Parathyroid adenoma (tissue), 2 donors: Measurements from ENCODE around the gene XKR8.

Source experiments
- H2AFZ ChIP-seq: fragments of 300-600 bp; sonication (generic); one replicate; pipeline ENCODE4 v1.7.0; 2017; ENCODE audit warnings: antibody characterized with exemption, mild to moderate bottlenecking
- H3K27ac ChIP-seq: fragments of 300-600 bp; sonication (generic); one replicate; pipeline ENCODE4 v1.7.0; 2017
- H3K27me3 ChIP-seq: fragments of 300-600 bp; sonication (generic); one replicate; pipeline ENCODE4 v1.7.0; 2017; ENCODE audit warnings: low read length; ENCODE audit not compliant: control insufficient read depth, insufficient read depth
- H3K36me3 ChIP-seq: fragments of 300-600 bp; sonication (generic); one replicate; pipeline ENCODE4 v1.7.0; 2017; ENCODE audit warnings: low read length; ENCODE audit not compliant: control insufficient read depth, insufficient read depth
- H3K4me1 ChIP-seq: fragments of 300-600 bp; sonication (generic); one replicate; pipeline ENCODE4 v1.7.0; 2017; ENCODE audit warnings: control low read depth
- H3K4me2 ChIP-seq: fragments of 300-600 bp; sonication (generic); one replicate; pipeline ENCODE4 v1.7.0; 2017; ENCODE audit warnings: low read length
- H3K4me3 ChIP-seq: fragments of 300-600 bp; sonication (generic); one replicate; pipeline ENCODE4 v1.7.0; 2017; ENCODE audit warnings: low read depth, low read length
- H3K79me2 ChIP-seq: fragments of 300-600 bp; sonication (generic); one replicate; pipeline ENCODE4 v1.7.0; 2017; ENCODE audit warnings: control low read depth
- H3K9ac ChIP-seq: fragments of 300-600 bp; sonication (generic); one replicate; pipeline ENCODE4 v1.7.0; 2017; ENCODE audit warnings: mild to moderate bottlenecking
- H3K9me3 ChIP-seq: fragments of 300-600 bp; sonication (generic); one replicate; pipeline ENCODE4 v1.7.0; 2017; ENCODE audit warnings: low read length; ENCODE audit not compliant: control insufficient read depth
- TF ChIP-seq, protein P1 (sequence below): fragments of 300-600 bp; sonication (generic); IDR thresholded peaks from one replicate; pipeline ENCODE4 v1.7.0; 2017; ENCODE audit warnings: antibody characterized with exemption, mild to moderate bottlenecking
- donor health status: primary hyperparathyroidism.

The XKR8 gene

GRCh38 chr1:27957655-27958054 is 2.1 kb upstream of the XKR8 start:
- Histone ChIP-seq H3K27ac (no peak overlapping the region), H3K27me3 (no peaks in the 10 kb centered on the region), H3K36me3 (no peaks in the 10 kb centered on the region), H3K4me2 (no peak overlapping the region), H3K4me3 (no peak overlapping the region), H3K4me1 (peaks cover 4% of the 10 kb centered on the region), H3K9me3 (no peaks in the 10 kb centered on the region), H3K79me2 (no peaks in the 10 kb centered on the region), H3K9ac (no peak overlapping the region), H2AFZ (no peak overlapping the region)
- TF ChIP-seq, protein P1, sequence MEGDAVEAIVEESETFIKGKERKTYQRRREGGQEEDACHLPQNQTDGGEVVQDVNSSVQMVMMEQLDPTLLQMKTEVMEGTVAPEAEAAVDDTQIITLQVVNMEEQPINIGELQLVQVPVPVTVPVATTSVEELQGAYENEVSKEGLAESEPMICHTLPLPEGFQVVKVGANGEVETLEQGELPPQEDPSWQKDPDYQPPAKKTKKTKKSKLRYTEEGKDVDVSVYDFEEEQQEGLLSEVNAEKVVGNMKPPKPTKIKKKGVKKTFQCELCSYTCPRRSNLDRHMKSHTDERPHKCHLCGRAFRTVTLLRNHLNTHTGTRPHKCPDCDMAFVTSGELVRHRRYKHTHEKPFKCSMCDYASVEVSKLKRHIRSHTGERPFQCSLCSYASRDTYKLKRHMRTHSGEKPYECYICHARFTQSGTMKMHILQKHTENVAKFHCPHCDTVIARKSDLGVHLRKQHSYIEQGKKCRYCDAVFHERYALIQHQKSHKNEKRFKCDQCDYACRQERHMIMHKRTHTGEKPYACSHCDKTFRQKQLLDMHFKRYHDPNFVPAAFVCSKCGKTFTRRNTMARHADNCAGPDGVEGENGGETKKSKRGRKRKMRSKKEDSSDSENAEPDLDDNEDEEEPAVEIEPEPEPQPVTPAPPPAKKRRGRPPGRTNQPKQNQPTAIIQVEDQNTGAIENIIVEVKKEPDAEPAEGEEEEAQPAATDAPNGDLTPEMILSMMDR = no peak

GRCh38 chr1:27958513-27958912 is 1.3 kb upstream of the XKR8 start:
- Histone ChIP-seq H3K4me3 (no peak overlapping the region), H3K27me3 (no peaks in the 10 kb centered on the region), H3K4me1 (peaks cover 4% of the 10 kb centered on the region), H3K4me2 (no peak overlapping the region), H3K79me2 (no peaks in the 10 kb centered on the region), H3K27ac (no peak overlapping the region), H3K9me3 (no peaks in the 10 kb centered on the region), H2AFZ (no peak overlapping the region), H3K36me3 (no peaks in the 10 kb centered on the region), H3K9ac (no peak overlapping the region)
- TF ChIP-seq, protein P1 = no peak

DNA sequence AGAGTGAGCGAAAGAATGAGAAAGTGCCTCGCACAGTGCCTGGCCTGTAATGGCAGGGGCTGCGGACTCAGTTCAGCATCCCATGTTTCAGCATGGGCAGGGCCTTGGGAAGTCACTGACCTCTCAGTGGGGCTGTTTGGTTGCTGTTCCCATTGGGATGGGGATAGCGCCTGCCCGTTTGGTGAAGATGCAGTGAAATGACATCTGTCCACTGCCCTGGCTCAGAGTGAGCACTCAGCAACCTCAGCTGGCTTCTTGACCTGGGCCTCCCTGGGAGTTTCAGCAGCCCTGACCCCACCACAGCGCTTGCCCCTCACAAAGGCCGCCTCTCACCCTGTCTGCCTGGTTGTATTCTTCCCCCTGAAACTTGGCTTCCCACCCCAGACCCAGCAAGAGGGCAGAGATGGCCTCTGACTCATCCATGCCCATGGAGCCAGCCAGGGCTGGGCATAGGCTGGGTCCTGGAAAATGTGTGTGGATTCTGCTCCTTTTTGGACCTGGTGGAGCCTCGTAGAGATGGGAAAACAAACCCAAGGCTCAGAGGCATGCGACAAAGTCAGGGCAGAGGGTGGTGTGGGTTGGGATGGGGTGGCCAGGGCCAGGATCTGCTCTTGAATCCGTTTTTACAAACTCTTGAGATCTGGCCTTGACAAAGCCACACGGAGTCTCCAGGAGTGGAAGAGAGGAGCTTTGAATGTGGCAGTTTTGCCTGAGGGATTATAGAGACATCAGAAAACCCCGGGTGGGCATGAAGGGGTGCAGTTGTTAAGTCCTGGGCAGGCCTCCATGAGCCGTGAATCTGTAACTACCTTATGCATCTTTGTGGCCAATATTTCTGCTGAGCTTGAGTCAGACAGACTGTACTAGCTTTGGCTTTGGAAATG is 1.2 kb downstream of the XKR8 start:
- Histone ChIP-seq H3K4me2 (peak overlapping the region; percentile 99), H3K36me3 (no peaks in the 10 kb centered on the region), H3K4me1 (peaks cover 4% of the 10 kb centered on the region), H2AFZ (peak overlapping the region; percentile 88), H3K79me2 (no peaks in the 10 kb centered on the region), H3K4me3 (peak overlapping the region; percentile 83), H3K27me3 (no peaks in the 10 kb centered on the region), H3K9ac (no peak overlapping the region), H3K9me3 (no peaks in the 10 kb centered on the region), H3K27ac (peak overlapping the region; percentile 77)
- TF ChIP-seq, protein P1 = no peak

- Histone ChIP-seq H3K9ac (no peak overlapping the region), H3K36me3 (no peaks in the 10 kb centered on the region), H3K79me2 (no peaks in the 10 kb centered on the region), H3K27ac (no peak overlapping the region), H3K4me3 (no peak overlapping the region), H3K4me2 (no peak overlapping the region), H3K9me3 (no peaks in the 10 kb centered on the region), H3K4me1 (peaks cover 4% of the 10 kb centered on the region), H3K27me3 (no peaks in the 10 kb centered on the region), H2AFZ (no peak overlapping the region)
- TF ChIP-seq, protein P1 = no peak
These were observed 2.0 kb downstream of the XKR8 start for GRCh38 chr1:27961646-27962221.
